ELF-1 (cell line): ENCODE measurements around the gene CDH13.

ENCODE experiments used
- DNase-seq: peaks from one replicate; pipeline ENCODE4 v3.0.0-alpha.2; 2016; ENCODE audit warnings: low read depth, low spot score

CDH13 gene

GRCh38 chr16:83651871-83652270 lies 1025.1 kb downstream of the CDH13 start:
- no peak for DNase-seq

GRCh38 chr16:83652943-83653342 lies 1026.2 kb downstream of the CDH13 start:
- DNase-seq = no peak

DNA sequence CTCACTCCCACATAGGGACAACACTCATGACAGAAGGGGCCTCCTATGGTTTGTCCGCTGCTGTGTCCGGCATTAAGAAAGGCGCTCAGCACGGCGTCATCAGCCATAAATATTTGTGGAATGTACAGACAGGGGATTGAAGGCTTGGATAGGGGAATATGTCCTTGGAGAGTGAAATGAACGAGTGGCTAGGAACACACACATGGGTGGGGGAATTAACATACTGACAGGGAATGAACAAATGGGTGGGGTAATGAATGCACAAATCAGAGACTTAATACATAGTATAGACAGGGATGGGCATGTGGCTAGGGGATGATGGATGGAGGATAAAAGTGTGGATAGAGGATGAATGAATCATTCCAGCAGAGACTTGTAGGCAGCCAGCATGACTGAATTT lies 1027.0 kb downstream of the CDH13 start:
- no peak for DNase-seq

GRCh38 chr16:83660282-83660681 lies 1033.5 kb downstream of the CDH13 start:
- no peak for DNase-seq

GRCh38 chr16:83661656-83662055 lies 1034.9 kb downstream of the CDH13 start:
- DNase-seq = no peak

GRCh38 chr16:83666449-83666848 lies 1039.7 kb downstream of the CDH13 start:
- DNase-seq = no peak

GRCh38 chr16:83669456-83669855 lies 1042.7 kb downstream of the CDH13 start:
- DNase-seq = no peak

GRCh38 chr16:83674931-83675535 lies 1048.3 kb downstream of the CDH13 start:
- DNase-seq = peak; percentile 21

- no peak for DNase-seq
These were observed 1049.3 kb downstream of the CDH13 start for GRCh38 chr16:83676086-83676485.

- no peak for DNase-seq
These were observed 1054.2 kb downstream of the CDH13 start for GRCh38 chr16:83680980-83681379.

- no peak for DNase-seq
These were observed 1054.7 kb downstream of the CDH13 start for GRCh38 chr16:83681381-83681956.

DNA sequence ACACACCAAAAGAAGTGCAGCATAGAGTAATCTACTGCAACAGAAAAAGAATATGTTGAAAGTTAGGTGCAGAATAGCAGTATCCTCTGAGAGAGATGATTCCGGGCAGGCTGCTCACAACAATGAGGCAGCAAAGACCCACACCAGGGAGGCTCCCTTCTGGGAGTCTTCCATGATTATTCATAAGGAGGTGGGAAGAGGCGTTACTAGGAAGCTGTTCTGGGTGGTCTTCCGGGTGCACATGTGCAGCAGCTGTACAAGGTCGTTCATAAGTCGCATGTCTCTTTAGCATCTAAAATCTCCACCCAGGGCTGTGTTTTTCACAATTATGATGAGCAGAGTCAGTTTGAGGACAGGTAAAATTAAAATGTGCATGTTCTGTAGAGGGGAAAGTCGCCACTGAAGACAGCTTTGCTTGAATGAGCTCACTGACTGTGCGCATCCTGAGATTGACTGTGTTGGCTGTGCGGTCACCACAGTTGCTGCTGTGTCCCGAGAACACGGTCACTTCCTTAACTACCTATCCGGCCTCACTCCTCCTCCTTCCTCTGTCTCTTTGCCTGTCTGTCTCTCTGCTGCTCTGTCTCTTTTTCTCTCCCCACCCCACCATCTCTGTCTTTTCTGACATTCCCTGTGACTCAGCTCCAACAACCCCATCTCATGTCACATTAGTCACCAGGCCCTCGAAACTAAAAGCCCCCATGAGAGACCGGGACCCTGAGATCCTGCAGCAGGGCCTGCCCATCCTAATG lies 1055.5 kb downstream of the CDH13 start:
- DNase-seq = no peak

DNA sequence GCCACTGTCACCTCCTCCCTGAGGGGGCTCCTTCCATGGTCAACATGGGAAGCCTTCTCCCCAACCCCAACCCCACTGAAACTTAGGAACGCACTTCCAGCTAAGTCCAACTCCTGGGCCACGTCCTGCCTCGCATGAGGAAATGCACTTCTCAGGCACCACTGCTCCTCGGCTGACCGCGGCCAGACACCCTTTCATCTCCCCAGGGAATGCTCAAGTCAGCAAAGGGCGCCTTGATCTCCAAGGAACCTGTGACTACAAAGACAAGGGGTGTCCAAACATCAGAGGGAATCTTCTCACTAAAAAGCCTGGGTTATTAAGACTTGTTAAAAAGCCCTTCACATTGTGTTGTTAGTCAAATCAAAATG lies 1056.1 kb downstream of the CDH13 start:
- peak; percentile 23 for DNase-seq

- DNase-seq = no peak
These were observed 1058.9 kb downstream of the CDH13 start for GRCh38 chr16:83685615-83686165.

- no peak for DNase-seq
These were observed 1060.0 kb downstream of the CDH13 start for GRCh38 chr16:83686726-83687125.

GRCh38 chr16:83689385-83689831 lies 1062.6 kb downstream of the CDH13 start:
- DNase-seq = no peak

- no peak for DNase-seq
These were observed 1065.5 kb downstream of the CDH13 start for GRCh38 chr16:83692224-83692623.

GRCh38 chr16:83698964-83699363 lies 1072.2 kb downstream of the CDH13 start:
- DNase-seq = no peak

DNA sequence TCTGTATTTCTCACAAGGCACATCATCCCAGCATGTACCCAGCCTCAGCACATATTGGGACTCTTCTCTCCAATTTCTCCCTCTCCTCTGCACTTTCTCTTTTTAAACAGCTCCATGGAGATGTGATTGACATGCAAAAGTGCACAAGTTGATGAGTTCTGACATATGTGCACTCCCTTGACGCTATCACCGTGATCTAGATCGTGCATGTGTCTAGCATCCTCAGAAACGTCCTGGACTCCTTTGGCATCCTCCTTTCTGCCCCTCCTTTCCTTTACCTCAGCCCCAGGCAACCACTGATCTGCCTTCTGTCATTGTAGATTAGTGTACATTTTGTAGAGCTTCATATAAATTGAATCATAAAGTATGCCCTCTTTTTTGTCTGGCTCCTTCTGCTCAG lies 1073.0 kb downstream of the CDH13 start:
- DNase-seq = no peak

- DNase-seq = no peak
These were observed 1074.1 kb downstream of the CDH13 start for GRCh38 chr16:83700918-83701317.

DNA sequence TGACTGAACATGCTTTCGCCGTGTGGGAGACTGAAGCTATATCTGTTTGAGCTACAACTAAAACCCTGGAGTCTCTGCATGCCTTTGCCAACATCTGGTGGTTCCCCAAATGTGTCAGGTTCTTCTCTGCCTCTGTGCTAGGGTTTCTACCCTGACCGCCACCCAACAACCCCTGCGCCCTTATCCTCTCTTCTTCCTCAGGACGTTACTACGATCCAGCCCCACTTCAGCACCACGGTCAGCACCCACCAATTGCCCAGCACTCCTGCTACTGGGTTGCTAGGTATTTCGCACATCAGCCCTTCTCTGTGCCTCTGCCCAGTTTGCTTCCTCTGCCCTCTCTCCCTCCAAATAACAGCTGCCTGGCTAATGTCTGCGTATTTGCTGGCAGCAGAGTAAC lies 1074.7 kb downstream of the CDH13 start:
- peak; percentile 72 for DNase-seq

DNA sequence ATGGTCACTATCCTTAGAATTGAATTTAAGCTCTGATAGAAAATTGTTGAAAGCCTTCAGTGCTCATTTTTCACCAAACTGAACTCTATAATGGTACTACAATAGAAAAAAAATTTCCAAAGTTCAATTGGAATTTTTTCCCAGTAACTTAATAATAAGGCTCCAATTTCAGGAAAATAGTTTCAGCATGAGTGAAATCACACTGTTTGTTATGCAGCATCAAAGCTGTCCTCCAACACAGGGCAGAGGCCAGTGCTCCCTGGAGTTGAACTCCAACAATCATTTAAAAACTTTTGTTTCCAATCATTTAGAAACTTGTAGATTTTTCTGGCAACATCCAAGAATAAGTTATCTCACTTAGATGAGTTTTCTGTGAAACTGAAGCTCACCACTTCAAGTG lies 1077.9 kb downstream of the CDH13 start:
- DNase-seq = no peak

- DNase-seq = peak; percentile 73
These were observed 1079.1 kb downstream of the CDH13 start for GRCh38 chr16:83705856-83706255.
